HepG2 (cell line): ENCODE results near the gene FGF19. TPM values are rescaled to one million over a fixed set of nuclear protein-coding genes. Genes with fewer than 3 reads are reported as not detected.

ENCODE experiments used
- BCL3 ChIP-seq: sonication (generic); formaldehyde crosslinking; IDR thresholded peaks from 2 replicates; pipeline ENCODE4 v1.5.1; 2020; ENCODE audit warnings: mild to moderate bottlenecking, missing genetic modification reagents, moderate library complexity
- BORCS8-MEF2B ChIP-seq: sonication (generic); formaldehyde crosslinking; IDR thresholded peaks from 2 replicates; pipeline ENCODE4 v1.8.0; 2022; ENCODE audit warnings: mild to moderate bottlenecking, missing genetic modification reagents
- CENPBD1 ChIP-seq: sonication (generic); formaldehyde crosslinking; IDR thresholded peaks from 2 replicates; pipeline ENCODE4 v1.8.0; 2022; ENCODE audit warnings: missing genetic modification reagents, low read depth, mild to moderate bottlenecking, borderline replicate concordance
- ELF4 ChIP-seq: sonication (generic); formaldehyde crosslinking; IDR thresholded peaks from 2 replicates; pipeline ENCODE4 v1.5.0; 2020; ENCODE audit warnings: missing genetic modification reagents, mild to moderate bottlenecking, moderate library complexity, borderline replicate concordance
- ETV5 ChIP-seq: IDR thresholded peaks from 2 replicates; pipeline ENCODE4 v1.6.1; 2018; ENCODE audit warnings: missing biosample characterization, missing genetic modification reagents, inconsistent platforms, borderline replicate concordance
- ETV6 ChIP-seq: sonication (generic); formaldehyde crosslinking; conservative IDR thresholded peaks from 2 replicates; pipeline ENCODE4 v1.4.0; 2020; ENCODE audit warnings: missing genetic modification reagents
- KMT2B ChIP-seq: IDR thresholded peaks from 2 replicates; pipeline ENCODE4 v1.6.1; 2016; ENCODE audit warnings: missing genetic modification reagents, missing compliant biosample characterization
- PCBP1 ChIP-seq: fragments of 200-400 bp; formaldehyde crosslinking; IDR thresholded peaks from 2 replicates; pipeline ENCODE4 v1.6.1; 2017; ENCODE audit warnings: mild to moderate bottlenecking, low read depth, low read length, borderline replicate concordance
- PREB ChIP-seq: sonication (generic); formaldehyde crosslinking; IDR thresholded peaks from 2 replicates; pipeline ENCODE4 v1.4.0; 2020; ENCODE audit warnings: missing genetic modification reagents
- TCF7L2 ChIP-seq: IDR thresholded peaks from 2 replicates; pipeline ENCODE4 v1.6.1; 2011; ENCODE audit warnings: mild to moderate bottlenecking, low read depth, low read length, moderate library complexity
- WIZ ChIP-seq: sonication (generic); formaldehyde crosslinking; IDR thresholded peaks from 2 replicates; pipeline ENCODE4 v1.5.1; 2020; ENCODE audit warnings: mild to moderate bottlenecking, missing genetic modification reagents
- ZNF143 ChIP-seq: sonication (generic); formaldehyde crosslinking; IDR thresholded peaks from 2 replicates; pipeline ENCODE4 v1.4.0; 2020; ENCODE audit warnings: missing genetic modification reagents
- ZNF275 ChIP-seq: sonication (generic); formaldehyde crosslinking; IDR thresholded peaks from 2 replicates; pipeline ENCODE4 v1.8.0; 2022; ENCODE audit warnings: missing genetic modification reagents, mild to moderate bottlenecking, inconsistent platforms, borderline replicate concordance
- ZNF292 ChIP-seq: sonication (generic); formaldehyde crosslinking; IDR thresholded peaks from 2 replicates; pipeline ENCODE4 v1.8.1; 2022; ENCODE audit warnings: mild to moderate bottlenecking, low read depth, missing genetic modification reagents, borderline replicate concordance
- ZNF503 ChIP-seq: sonication (generic); formaldehyde crosslinking; IDR thresholded peaks from 2 replicates; pipeline ENCODE4 v1.4.0; 2020; ENCODE audit warnings: missing genetic modification reagents
- ZNF550 ChIP-seq: sonication (generic); formaldehyde crosslinking; IDR thresholded peaks from 2 replicates; pipeline ENCODE4 v1.4.0; 2020; ENCODE audit warnings: mild to moderate bottlenecking, missing genetic modification reagents, borderline replicate concordance
- ZNF558 ChIP-seq: sonication (generic); formaldehyde crosslinking; IDR thresholded peaks from 2 replicates; pipeline ENCODE4 v1.9.0; 2022; ENCODE audit warnings: mild to moderate bottlenecking, missing genetic modification reagents, borderline replicate concordance
- ZNF709 ChIP-seq: sonication (generic); formaldehyde crosslinking; IDR thresholded peaks from 2 replicates; pipeline ENCODE4 v1.5.0; 2020; ENCODE audit warnings: mild to moderate bottlenecking, missing genetic modification reagents
- ZNF773 ChIP-seq: sonication (generic); formaldehyde crosslinking; IDR thresholded peaks from 2 replicates; pipeline ENCODE4 v1.4.0; 2020; ENCODE audit warnings: missing genetic modification reagents, borderline replicate concordance
- ZNF792 ChIP-seq: IDR thresholded peaks from 2 replicates; pipeline ENCODE4 v1.6.1; 2016
- ZUFSP ChIP-seq: sonication (generic); formaldehyde crosslinking; IDR thresholded peaks from 2 replicates; pipeline ENCODE4 v1.9.0; 2021; ENCODE audit warnings: missing genetic modification reagents, mild to moderate bottlenecking, borderline replicate concordance
- polyA plus RNA-seq, 8 experiments: library from polyadenylated mRNA; depleted of rRNA in 3 of 8; stranded (reverse) in 7 of 8; unstranded in 1 of 8; fragments of >200 nt; fragmentation: Illumina TruSeq in 4 of 8; extraction: Trizol in 4 of 8; gene quantifications; 2 replicates each; pipeline versions ENCODE4 v1.2.1 to v1.2.3, GENCODE V29; 2011 to 2016; ENCODE audit warnings: low read depth in 4 of 8, missing spikeins in 1 of 8, mixed read lengths in 1 of 8; ENCODE audit not compliant: insufficient read depth in 1 of 8
- total RNA-seq, 5 experiments: library from RNA; depleted of rRNA; stranded (reverse); fragments of >200 nt; fragmentation: Illumina TruSeq; extraction: Trizol; gene quantifications; 2 replicates each; pipeline ENCODE4 v1.2.3, GENCODE V29; 2016; ENCODE audit warnings: low read depth in 1 of 5

FGF19 gene
- total and polyA plus RNA-seq, 2 of the 13 experiments (the other 11 are each of a cell fraction or from before 2014, with no cell fraction given) = 0.07 TPM; not detected in 1

- TF ChIP-seq ZNF275 (CRISPR knock-in tag) = no peak
- no peak for TF ChIP-seq PCBP1
- TF ChIP-seq BORCS8-MEF2B (CRISPR knock-in tag) = peak; percentile 30; the same call in 1 of the 2 replicates
- TF ChIP-seq KMT2B = no peak
- peak; percentile 37; the same call in 1 of the 2 replicates for TF ChIP-seq ZNF292
- TF ChIP-seq ZNF792 (CRISPR knock-in tag) = peak; percentile 49
- 0 out of 2 replicates have a peak, but pooled peaks have one; percentile 27 for TF ChIP-seq ZNF558 (CRISPR knock-in tag)
- no peak for TF ChIP-seq TCF7L2
- no peak for TF ChIP-seq PREB (CRISPR knock-in tag)
- no peak for TF ChIP-seq ZNF773
- no peak for TF ChIP-seq CENPBD1 (CRISPR knock-in tag)
- TF ChIP-seq ZNF709 (CRISPR knock-in tag) = no peak
- TF ChIP-seq ETV6 (CRISPR knock-in tag) = no peak
- TF ChIP-seq WIZ (CRISPR knock-in tag) = no peak
- TF ChIP-seq ELF4 (CRISPR knock-in tag) = 0 out of 2 replicates have a peak, but pooled peaks have one; percentile 53
- no peak for TF ChIP-seq ZUFSP
- peak; percentile 76; the same call in 1 of the 2 replicates for TF ChIP-seq ZNF503 (CRISPR knock-in tag)
- no peak; the same call in 1 of the 2 replicates for TF ChIP-seq ETV5
- no peak for TF ChIP-seq ZNF550
- TF ChIP-seq ZNF143 (CRISPR knock-in tag) = no peak
- peak; percentile 79 for TF ChIP-seq BCL3 (CRISPR knock-in tag)
These were observed 49.0 kb downstream of the FGF19 start (continued) for GRCh38 chr11:69654660-69655478.
